A673 (cell line): ENCODE results near the gene SRL. TPM values are rescaled to one million over a fixed set of nuclear protein-coding genes. Genes with fewer than 3 reads are reported as not detected.

Experiments
- BruUV-seq: library from RNA; stranded (reverse); fragments of 400-500 nt; replicated peaks from 2 replicates; lab custom pipeline; 2021; lab: Mats Ljungman, UMichigan
- CTCF ChIA-PET: fragments of 300-600 bp; sonication (Branson Sonifier 250); formaldehyde crosslinking; loops from one replicate; lab custom pipeline; 2022; ENCODE audit warnings: antibody characterized with exemption; lab: Charles Lee
- POLR2A ChIA-PET: fragments of 300-600 bp; sonication (Branson Sonifier 250); formaldehyde crosslinking; loops from one replicate; lab custom pipeline; 2022; ENCODE audit warnings: antibody characterized with exemption; ENCODE audit not compliant: low non-redundant PET; lab: Charles Lee
- DNase-seq: peaks from one replicate; pipeline ENCODE4 v3.0.0-alpha.2; 2015; ENCODE audit warnings: low spot score
- H3K27ac ChIP-seq: fragments of 200-600 bp; sonication (generic); 2 replicates; pipeline ENCODE4 v1.5.1; 2016; ENCODE audit warnings: mixed run types, low read depth, mild to moderate bottlenecking, mixed read lengths, antibody characterized with exemption, low read length; ENCODE audit not compliant: poor library complexity, severe bottlenecking
- H3K27me3 ChIP-seq: fragments of 200-600 bp; sonication (generic); replicated peaks from 2 replicates; pipeline ENCODE4 v1.6.1; 2017; ENCODE audit warnings: mixed run types, low read depth, mild to moderate bottlenecking, mixed read lengths, antibody characterized with exemption, low read length; ENCODE audit not compliant: insufficient read depth, poor library complexity
- H3K36me3 ChIP-seq: fragments of 200-600 bp; sonication (generic); 2 replicates; pipeline ENCODE4 v1.6.1; 2016; ENCODE audit warnings: mixed run types, mild to moderate bottlenecking, mixed read lengths, antibody characterized with exemption, low read length; ENCODE audit not compliant: insufficient read depth, poor library complexity, severe bottlenecking
- H3K4me1 ChIP-seq: fragments of 200-600 bp; sonication (generic); 2 replicates; pipeline ENCODE4 v1.6.1; 2017; ENCODE audit warnings: mixed run types, mild to moderate bottlenecking, mixed read lengths, antibody characterized with exemption, low read length; ENCODE audit not compliant: insufficient read depth, poor library complexity, severe bottlenecking
- H3K4me3 ChIP-seq: fragments of 200-600 bp; sonication (generic); 2 replicates; pipeline ENCODE4 v1.5.1; 2016; ENCODE audit warnings: low read depth, mixed run types, mild to moderate bottlenecking, mixed read lengths, low read length; ENCODE audit not compliant: poor library complexity, severe bottlenecking
- H3K9me3 ChIP-seq: fragments of 200-600 bp; sonication (generic); 2 replicates; pipeline ENCODE4 v1.6.1; 2016; ENCODE audit warnings: mixed run types, low read depth, mild to moderate bottlenecking, mixed read lengths, antibody characterized with exemption, low read length; ENCODE audit not compliant: poor library complexity, severe bottlenecking
- CTCF ChIP-seq: fragments of 300-800, 200-600 bp; sonication (generic); conservative IDR thresholded peaks from 2 replicates; pipeline ENCODE4 v1.5.1; 2017; ENCODE audit warnings: low read depth, mild to moderate bottlenecking, antibody characterized with exemption, low read length, moderate library complexity, mixed read lengths
- EZH2 ChIP-seq: fragments of 200-600 bp; sonication (generic); IDR thresholded peaks from 2 replicates; pipeline ENCODE4 v1.6.1; 2017; ENCODE audit warnings: borderline replicate concordance, low read depth, mild to moderate bottlenecking, mixed read lengths, antibody characterized with exemption, low read length; ENCODE audit not compliant: poor library complexity, severe bottlenecking
- intact Hi-C: fragments of 100-400 bp; cut with micrococcal nuclease; formaldehyde crosslinking; loops from one replicate; pipeline ENCODE4 v1.10.0; 2022; ENCODE audit not compliant: unreplicated experiment
- total RNA-seq: library from RNA; stranded (reverse); gene quantifications from 2 replicates; pipeline ENCODE4 v1.2.3, GENCODE V29; 2021

The SRL gene
- total RNA-seq, 1 experiment from 2014 or later, result 0.11 TPM

- Histone ChIP-seq H3K4me1 (no peaks in the 10 kb centered on the region), H3K27me3 (no peaks in the 10 kb centered on the region), H3K4me3 (no peak overlapping the region), H3K9me3 (no peaks in the 10 kb centered on the region), H3K36me3 (no peaks in the 10 kb centered on the region), H3K27ac (no peak overlapping the region)
- ChIA-PET CTCF (interaction anchor here (0.5 kb wide), 1 partner anchor 258 kb away, joined by 3 read pairs; no protein-coding TSS in a partner anchor), POLR2A (no interaction called here)
- no TSS peak for BruUV-seq
- intact Hi-C loops, result loop anchor here (5.0 to 10.0 kb wide), 3 partner anchors 132 to 555 kb away; partner anchors contain the start of gene ADCY9
- DNase-seq, result no peak
- TF ChIP-seq CTCF (no peak), EZH2 (no peak)
Observed at GRCh38 chr16:4249530-4250308, 7.8 kb upstream of the SRL start.

- no peak overlapping the region for H3K27ac ChIP-seq
- intact Hi-C loops, result no loop called here
- H3K4me3 ChIP-seq, result no peak overlapping the region
- no peak for DNase-seq
- BruUV-seq, result no TSS peak
- ChIA-PET POLR2A (no interaction called here), CTCF (no interaction called here)
- H3K9me3 ChIP-seq, result no peaks in the 10 kb centered on the region
- TF ChIP-seq CTCF (no peak), EZH2 (no peak)
- no peaks in the 10 kb centered on the region for H3K36me3 ChIP-seq
- H3K27me3 ChIP-seq, result no peaks in the 10 kb centered on the region
- no peaks in the 10 kb centered on the region for H3K4me1 ChIP-seq
Observed at GRCh38 chr16:4247460-4247784, 5.5 kb upstream of the SRL start.

- H3K36me3 ChIP-seq, result no peaks in the 10 kb centered on the region
- DNase-seq, result no peak
- CTCF ChIA-PET, result no interaction called here
- intact Hi-C loops, result no loop called here
- POLR2A ChIA-PET, result no interaction called here
- no peaks in the 10 kb centered on the region for H3K27me3 ChIP-seq
- no peak for TF ChIP-seq EZH2
- TF ChIP-seq CTCF, result no peak
- H3K27ac ChIP-seq, result no peak overlapping the region
- BruUV-seq, result no TSS peak
- H3K4me3 ChIP-seq, result no peak overlapping the region
- no peaks in the 10 kb centered on the region for H3K9me3 ChIP-seq
- no peaks in the 10 kb centered on the region for H3K4me1 ChIP-seq
Observed at GRCh38 chr16:4246777-4247459, 5.0 kb upstream of the SRL start.
